ENCODE results near the gene AMIGO2. TPM values are rescaled to one million over a fixed set of nuclear protein-coding genes. Genes with fewer than 3 reads are reported as not detected.

The AMIGO2 gene
- total RNA-seq, 4 donors from 2014 or later = 2.1 to 4.5 (median 3.7) TPM

DNA sequence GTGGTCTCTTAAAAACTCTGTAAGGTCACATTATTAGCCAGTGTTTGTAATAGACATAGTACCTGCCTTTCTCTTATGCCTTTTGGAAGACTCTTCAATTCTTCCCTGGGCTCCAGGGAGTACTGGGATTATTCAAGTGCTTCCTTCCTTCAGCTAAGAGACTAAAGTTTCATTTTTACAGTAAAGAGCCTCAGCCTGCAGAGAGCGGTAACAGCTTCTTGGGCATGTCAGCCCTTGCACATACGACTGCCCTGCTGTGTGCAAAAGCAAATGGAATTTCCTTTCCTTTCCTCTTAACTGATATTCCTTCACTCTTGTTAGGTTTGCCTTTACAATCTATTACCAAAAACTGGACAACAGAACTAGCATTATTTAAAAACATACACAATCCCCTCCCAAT, 32.9 kb upstream of the AMIGO2 start:
- H3K4me1 ChIP-seq = no peaks in the 10 kb centered on the region
- H3K9me3 ChIP-seq = no peaks in the 10 kb centered on the region
- TF ChIP-seq EP300 (IDR thresholded peaks at IDR 0.05) (no peak), POLR2AphosphoS5 (IDR thresholded peaks at IDR 0.05) (no peak), POLR2A (IDR thresholded peaks at IDR 0.05; ENCODE audit: low read depth) (no peak), CTCF (IDR thresholded peaks at IDR 0.05) (no peak)
- no peaks in the 10 kb centered on the region for H3K36me3 ChIP-seq
- WGBS = 78% methylated on average over 2 of the region's 2 CpGs
- H3K27ac ChIP-seq (replicated peaks in 1 of 4) = no peak overlapping the region
- intact Hi-C loops (cut with DNase I) = no loop called here
- DNase-seq (ENCODE audit: extremely low spot score) = no peak
- no peak overlapping the region for H3K4me3 ChIP-seq
- no peaks in the 10 kb centered on the region for H3K27me3 ChIP-seq

DNA sequence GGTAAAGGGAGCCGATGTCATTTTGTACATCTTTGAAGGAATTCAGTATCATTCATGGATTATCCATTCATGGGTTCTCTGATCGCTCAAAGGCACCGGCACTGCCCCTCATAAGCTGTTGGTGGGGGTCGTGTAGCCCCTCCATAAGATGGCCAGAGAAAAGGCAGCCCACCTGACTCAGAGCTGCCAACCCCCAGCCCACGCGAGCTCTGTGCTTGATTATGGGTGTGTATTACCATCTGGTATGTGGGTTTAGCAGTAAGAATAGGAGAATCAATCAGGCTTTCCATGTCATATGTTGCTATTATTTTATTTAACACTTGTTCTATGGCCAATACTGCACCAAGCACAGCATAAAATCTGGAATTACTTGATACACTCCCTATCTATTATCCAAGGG, 32.1 kb upstream of the AMIGO2 start:
- intact Hi-C loops (cut with DNase I) = no loop called here
- DNase-seq (ENCODE audit: extremely low spot score) = no peak
- Histone ChIP-seq H3K9me3 (no peaks in the 10 kb centered on the region), H3K27ac (replicated peaks in 1 of 4) (no peak overlapping the region), H3K27me3 (no peaks in the 10 kb centered on the region), H3K4me3 (no peak overlapping the region), H3K4me1 (no peaks in the 10 kb centered on the region), H3K36me3 (no peaks in the 10 kb centered on the region)
- WGBS = 85% methylated on average over 6 of the region's 6 CpGs
- no peak for TF ChIP-seq CTCF (IDR thresholded peaks at IDR 0.05)

GRCh38 chr12:47111392-47111778, 31.6 kb upstream of the AMIGO2 start:
- Histone ChIP-seq H3K27me3 (no peaks in the 10 kb centered on the region), H3K27ac (replicated peaks in 1 of 4) (no peak overlapping the region), H3K9me3 (no peaks in the 10 kb centered on the region), H3K4me1 (no peaks in the 10 kb centered on the region), H3K36me3 (no peaks in the 10 kb centered on the region), H3K4me3 (no peak overlapping the region)
- intact Hi-C loops (cut with DNase I) = no loop called here
- DNase-seq (ENCODE audit: extremely low spot score) = no peak
- 87% methylated on average over 2 of the region's 2 CpGs for whole genome bisulfite sequencing
- TF ChIP-seq EP300 (IDR thresholded peaks at IDR 0.05) (no peak), POLR2A (IDR thresholded peaks at IDR 0.05; ENCODE audit: low read depth) (no peak), POLR2AphosphoS5 (IDR thresholded peaks at IDR 0.05) (no peak), CTCF (IDR thresholded peaks at IDR 0.05) (no peak)

DNA sequence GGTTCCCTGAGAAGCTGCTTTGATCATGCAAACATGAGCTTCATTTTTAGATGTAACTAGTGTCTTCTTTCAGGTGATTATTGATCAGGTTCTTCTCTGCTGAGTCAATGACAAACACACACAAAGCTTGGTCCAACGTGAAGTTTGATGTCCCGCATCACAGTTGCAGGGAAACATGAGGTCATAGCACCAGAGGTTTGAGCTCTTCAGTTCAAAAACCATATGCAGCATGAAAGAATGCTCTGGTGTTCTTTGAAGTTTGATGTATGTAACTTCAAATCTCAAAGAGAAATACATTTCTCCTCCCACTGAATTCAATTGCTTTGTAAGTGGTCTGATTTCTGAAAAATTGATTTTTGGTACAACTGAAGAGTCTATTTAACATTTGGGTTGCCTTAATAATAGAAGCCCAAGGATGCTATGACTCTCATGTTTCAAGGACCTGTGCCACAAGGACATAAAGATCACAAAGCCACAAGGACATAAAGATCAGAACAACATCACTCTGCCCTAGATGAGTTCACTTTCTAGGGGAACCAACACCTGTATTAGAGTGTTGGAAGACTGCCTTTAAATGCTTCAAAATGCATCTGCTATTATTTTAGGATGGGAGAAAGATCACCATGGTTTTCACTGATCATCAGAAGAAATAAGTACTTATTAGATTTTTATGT, 31.1 kb upstream of the AMIGO2 start:
- 98% methylated on average over 2 of the region's 2 CpGs for WGBS
- no peak overlapping the region for H3K27ac ChIP-seq (replicated peaks in 1 of 4)

More for the DNA sequence above, 31.1 kb upstream of the AMIGO2 start:
- Histone ChIP-seq H3K36me3 (no peaks in the 10 kb centered on the region), H3K9me3 (no peaks in the 10 kb centered on the region), H3K27me3 (no peaks in the 10 kb centered on the region), H3K4me1 (no peaks in the 10 kb centered on the region), H3K4me3 (no peak overlapping the region)
- intact Hi-C loops (cut with DNase I) = no loop called here
- TF ChIP-seq CTCF (IDR thresholded peaks at IDR 0.05) = no peak
- no peak for TF ChIP-seq POLR2A (IDR thresholded peaks at IDR 0.05; ENCODE audit: low read depth)
- no peak for TF ChIP-seq EP300 (IDR thresholded peaks at IDR 0.05)
- TF ChIP-seq POLR2AphosphoS5 (IDR thresholded peaks at IDR 0.05) = no peak
- no peak for DNase-seq (ENCODE audit: extremely low spot score)

All from esophagus muscularis mucosa (tissue), 4 donors.